Measurements from ENCODE around the gene C17orf113.
"Not testable (repeated sequence)": the region's sequence is repeated elsewhere in the genome, so short reads cannot be mapped to it uniquely, and the experiment has no call there.

Gene C17orf113

DNA sequence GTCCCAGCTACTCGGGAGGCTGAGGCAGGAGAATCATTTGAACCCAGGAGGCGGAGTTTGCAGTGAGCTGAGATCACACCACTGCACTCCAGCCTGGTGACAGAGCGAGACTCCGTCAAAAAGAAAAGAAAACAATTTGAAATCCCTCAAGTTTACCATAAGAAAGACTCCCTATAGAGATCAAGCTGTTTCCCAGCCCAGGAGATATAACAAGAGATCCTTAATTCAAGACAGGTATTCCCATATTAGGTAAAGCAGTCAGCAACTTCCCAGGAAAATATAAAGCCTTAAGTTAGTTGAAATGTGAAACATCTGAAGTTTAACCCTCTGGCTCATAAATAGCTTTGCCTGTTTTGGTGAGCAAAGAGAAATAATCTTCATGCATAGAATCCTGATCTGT, 38.0 kb downstream of the C17orf113 start:
- not testable (repeated sequence) for DNase-seq

GRCh38 chr17:42010898-42011516, 39.4 kb downstream of the C17orf113 start:
- DNase-seq, result no peak

DNA sequence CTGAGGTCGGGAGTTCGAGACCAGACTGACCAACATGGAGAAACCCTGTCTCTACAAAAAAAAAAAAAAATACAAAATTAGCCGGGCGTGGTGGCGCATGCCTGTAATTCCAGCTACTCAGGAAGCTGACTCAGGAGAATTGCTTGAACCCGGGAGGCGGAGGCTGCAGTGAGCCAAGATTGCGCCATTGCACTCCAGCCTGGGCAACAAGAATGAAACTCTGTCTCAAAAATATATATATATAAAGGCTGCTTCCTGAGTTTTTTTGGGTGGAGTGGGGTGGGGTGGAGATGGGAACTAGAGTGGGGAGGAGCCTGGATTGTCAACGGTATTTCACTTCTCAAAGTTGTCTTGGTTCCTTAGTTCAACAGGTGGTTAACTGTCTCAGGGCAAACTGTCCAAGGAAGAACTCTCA, 40.1 kb downstream of the C17orf113 start:
- DNase-seq, result not testable (repeated sequence)

DNA sequence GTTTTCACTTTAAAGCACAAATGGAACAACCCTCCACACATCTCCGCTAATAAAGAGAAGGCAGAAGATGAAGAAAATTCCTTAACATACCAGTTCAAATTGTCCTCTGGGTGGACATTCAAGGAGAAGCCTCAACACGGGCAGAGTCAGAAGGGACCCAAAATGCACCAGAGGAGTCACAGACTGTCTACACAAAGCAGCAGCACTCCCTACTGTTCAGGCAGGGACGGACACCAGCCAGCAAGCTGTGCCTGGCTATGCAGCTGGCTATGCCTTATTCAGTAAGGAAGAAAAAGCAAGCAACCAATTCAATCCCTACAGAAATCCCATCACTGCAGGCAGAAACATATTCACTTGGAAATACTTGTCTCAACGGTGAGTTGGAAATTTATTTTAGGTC, 41.2 kb downstream of the C17orf113 start:
- no peak for DNase-seq

DNA sequence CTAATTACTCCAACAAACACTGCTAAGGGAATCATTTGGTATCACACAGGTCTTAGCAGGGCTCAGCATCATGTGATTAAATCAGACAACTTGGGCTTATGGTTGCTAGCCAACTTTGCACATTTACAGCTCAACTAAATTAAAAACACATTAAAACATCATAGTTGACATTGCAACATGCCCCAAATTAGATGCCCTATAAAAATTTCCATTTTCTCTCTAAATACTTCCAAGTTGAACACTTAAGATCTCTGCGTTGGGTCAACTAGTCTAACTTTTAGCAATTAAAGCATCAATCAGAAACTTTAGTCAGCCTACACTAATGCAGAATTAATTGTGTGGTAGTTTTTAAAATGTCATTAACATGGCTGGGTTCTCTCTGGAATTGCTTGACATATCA, 45.2 kb downstream of the C17orf113 start:
- no peak for DNase-seq

DNA sequence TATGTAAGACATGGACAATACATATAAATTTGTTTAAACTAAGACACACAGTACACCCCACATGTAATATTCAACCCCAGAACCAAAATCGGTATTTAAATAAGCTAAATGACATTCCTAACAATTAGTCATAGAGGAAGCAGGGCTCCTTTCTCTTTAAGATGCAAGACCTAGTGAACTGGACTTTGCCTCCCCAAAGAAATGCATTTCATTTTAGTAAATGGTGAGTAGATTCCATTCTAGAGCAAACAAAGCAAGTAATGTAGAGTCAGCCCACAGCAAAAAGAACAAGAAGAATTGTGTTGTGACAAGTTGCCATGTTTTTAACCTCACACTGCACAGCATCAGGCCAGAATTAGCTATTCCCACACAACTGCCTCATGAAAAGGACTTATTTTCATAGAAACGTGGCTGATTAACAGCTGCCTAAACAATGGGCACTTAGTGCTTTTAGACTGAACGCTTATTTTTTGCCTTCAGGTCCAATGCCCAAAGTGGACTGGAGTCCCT, 47.6 kb downstream of the C17orf113 start:
- DNase-seq, result no peak

- no peak for DNase-seq
Observed at GRCh38 chr17:42002175-42002791, 48.1 kb downstream of the C17orf113 start.

GRCh38 chr17:42001729-42002128, 48.7 kb downstream of the C17orf113 start:
- no peak for DNase-seq

GRCh38 chr17:42000413-42001133, 49.8 kb downstream of the C17orf113 start:
- no peak for DNase-seq

- DNase-seq, result no peak
Observed at GRCh38 chr17:41998497-41998896, 51.9 kb downstream of the C17orf113 start.

- no peak for DNase-seq
Observed at GRCh38 chr17:41996855-41997164, 53.6 kb downstream of the C17orf113 start.

DNA sequence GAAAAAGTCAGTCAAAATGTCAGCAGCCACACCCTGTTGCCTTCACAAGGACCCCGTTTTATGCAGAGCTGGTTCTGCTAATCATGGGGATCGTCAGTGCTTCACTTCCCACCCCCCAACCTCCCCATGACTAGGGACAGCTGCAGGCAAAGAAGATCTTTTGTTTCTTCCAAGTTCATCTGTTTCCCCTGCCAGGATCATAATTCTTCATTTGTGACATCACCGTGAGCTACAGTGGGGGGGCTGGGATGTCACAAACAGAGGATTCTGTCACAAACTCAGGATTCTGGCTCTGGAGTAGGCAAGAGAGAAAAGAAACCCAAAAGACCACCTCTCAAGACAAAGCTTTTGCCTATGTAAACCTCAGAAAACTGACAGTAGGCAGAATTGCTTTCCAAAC, 57.8 kb downstream of the C17orf113 start:
- DNase-seq, result no peak

GRCh38 chr17:41989702-41990419, 60.5 kb downstream of the C17orf113 start:
- DNase-seq, result no peak

DNA sequence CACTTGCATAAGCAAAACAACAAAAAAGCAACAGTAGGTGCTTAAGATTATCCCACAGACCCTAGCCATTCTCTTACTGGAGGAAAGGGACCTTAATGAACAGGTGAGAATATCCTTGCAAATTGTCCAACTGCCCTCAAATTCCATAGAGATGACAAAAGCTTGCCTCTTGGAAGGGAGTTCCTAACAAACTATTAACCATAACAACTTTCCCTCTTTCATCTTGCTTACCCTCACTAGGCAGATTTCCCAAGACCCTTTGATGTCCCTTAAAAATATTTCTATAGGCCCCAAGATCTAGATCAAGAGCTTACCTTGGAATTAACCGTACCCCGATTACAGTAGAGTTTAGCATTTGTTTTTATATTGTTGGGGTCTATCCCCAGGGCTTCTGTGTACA, 62.0 kb downstream of the C17orf113 start:
- DNase-seq, result no peak
